DMS153 treated with DMSO at 0.1 percent for 48 hours (cell line): ENCODE results near the gene CCDC12.

Source experiments
- DNase-seq: peaks from one replicate; lab custom pipeline; 2025; ENCODE audit not compliant: unreplicated experiment; lab: John Stamatoyannopoulos, UW

Gene CCDC12

GRCh38 chr3:46976326-46977190 is at the start of gene CCDC12:
CCDC12 (minus strand) TSS chr3:46976745; CDS start chr3:46976732, 13 bp downstream.
- DNase-seq: peak; percentile 65

GRCh38 chr3:47024932-47025331 is 48.4 kb upstream of the CCDC12 start:
- no peak for DNase-seq

- no peak for DNase-seq
These were observed 46.1 kb upstream of the CCDC12 start for GRCh38 chr3:47022641-47023071.

- no peak for DNase-seq
These were observed 43.8 kb upstream of the CCDC12 start for GRCh38 chr3:47020311-47020710.

- DNase-seq: no peak
These were observed 42.7 kb upstream of the CCDC12 start for GRCh38 chr3:47019201-47019600.

- DNase-seq: no peak
These were observed 41.7 kb upstream of the CCDC12 start for GRCh38 chr3:47018269-47018611.

- DNase-seq: no peak
These were observed 41.1 kb upstream of the CCDC12 start for GRCh38 chr3:47017504-47018268.

GRCh38 chr3:47016934-47017435 is 40.4 kb upstream of the CCDC12 start:
- DNase-seq: no peak

GRCh38 chr3:47016086-47016933 is 39.8 kb upstream of the CCDC12 start:
- DNase-seq: no peak

GRCh38 chr3:47015151-47015550 is 38.6 kb upstream of the CCDC12 start:
- DNase-seq: no peak

- DNase-seq: no peak
These were observed 37.5 kb upstream of the CCDC12 start for GRCh38 chr3:47014036-47014435.

- no peak for DNase-seq
These were observed 36.7 kb upstream of the CCDC12 start for GRCh38 chr3:47013231-47013630.

- DNase-seq: no peak
These were observed 36.0 kb upstream of the CCDC12 start for GRCh38 chr3:47012342-47013230.

GRCh38 chr3:47011371-47011770 is 34.8 kb upstream of the CCDC12 start:
- DNase-seq: no peak

- no peak for DNase-seq
These were observed 34.4 kb upstream of the CCDC12 start for GRCh38 chr3:47010910-47011309.

GRCh38 chr3:47010111-47010712 is 33.7 kb upstream of the CCDC12 start:
- no peak for DNase-seq

- DNase-seq: peak; percentile 50
These were observed 32.9 kb upstream of the CCDC12 start for GRCh38 chr3:47009225-47010110.

- no peak for DNase-seq
These were observed 32.3 kb upstream of the CCDC12 start for GRCh38 chr3:47008851-47009224.
